ENCODE measurements around the gene DLX3.

The DLX3 gene

GRCh38 chr17:49964769-49965523, 30.1 kb downstream of the DLX3 start:
- Mint-ChIP-seq H3K9me3 (no peaks in the 10 kb centered on the region), H3K4me1 (peaks cover 44% of the 10 kb centered on the region), H3K36me3 (ENCODE audit: low read depth) (no peaks in the 10 kb centered on the region), H3K4me3 (peak overlapping the region; percentile 73), H3K27me3 (ENCODE audit: low read depth, poor library complexity) (peaks cover 97% of the 10 kb centered on the region), H3K27ac (no peak overlapping the region)
- no peak for DNase-seq
- TF ChIP-seq CTCF (IDR thresholded peaks at IDR 0.05) = no peak

DNA sequence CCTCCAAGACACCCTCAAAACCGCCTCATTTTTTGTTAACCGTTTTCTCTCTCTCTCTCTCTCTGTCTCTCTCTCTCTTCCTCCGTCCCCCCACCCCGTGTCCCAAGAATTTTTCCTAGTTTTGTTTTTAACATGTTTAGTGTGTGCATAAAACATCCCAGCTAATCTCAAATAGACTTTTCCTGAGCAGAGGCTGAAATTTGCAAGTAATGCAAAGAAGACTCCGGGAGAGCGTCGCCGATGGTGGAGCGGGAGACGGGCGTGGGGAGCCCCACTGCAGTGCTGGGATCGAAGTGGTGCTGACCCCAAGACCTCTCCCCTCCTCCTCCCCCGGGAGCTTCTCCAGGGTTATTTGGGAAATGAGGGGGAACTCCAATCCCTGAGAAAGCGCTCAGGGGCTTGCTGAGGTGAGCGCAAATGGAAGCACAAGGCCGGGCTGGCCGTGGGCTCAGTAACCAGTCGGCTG, 30.7 kb downstream of the DLX3 start:
- DNase-seq = no peak
- no peak overlapping the region for H3K27ac Mint-ChIP-seq
- H3K9me3 Mint-ChIP-seq = no peaks in the 10 kb centered on the region
- H3K27me3 Mint-ChIP-seq (ENCODE audit: low read depth, poor library complexity) = peaks cover 96% of the 10 kb centered on the region
- TF ChIP-seq CTCF (IDR thresholded peaks at IDR 0.05) = no peak
- no peaks in the 10 kb centered on the region for H3K36me3 Mint-ChIP-seq (ENCODE audit: low read depth)
- H3K4me1 Mint-ChIP-seq = peaks cover 44% of the 10 kb centered on the region
- H3K4me3 Mint-ChIP-seq = peak overlapping the region; percentile 73

- Mint-ChIP-seq H3K9me3 (no peaks in the 10 kb centered on the region), H3K27ac (no peak overlapping the region), H3K4me3 (peak overlapping the region; percentile 73), H3K27me3 (ENCODE audit: low read depth, poor library complexity) (peaks cover 94% of the 10 kb centered on the region), H3K4me1 (peaks cover 41% of the 10 kb centered on the region), H3K36me3 (ENCODE audit: low read depth) (no peaks in the 10 kb centered on the region)
- no peak for TF ChIP-seq CTCF (IDR thresholded peaks at IDR 0.05)
- DNase-seq = peak; percentile 65
Observed at GRCh38 chr17:49963626-49964302, 31.3 kb downstream of the DLX3 start.

GRCh38 chr17:49963309-49963625, 31.8 kb downstream of the DLX3 start:
- TF ChIP-seq CTCF (IDR thresholded peaks at IDR 0.05) = no peak
- Mint-ChIP-seq H3K4me1 (peaks cover 40% of the 10 kb centered on the region), H3K36me3 (ENCODE audit: low read depth) (no peaks in the 10 kb centered on the region), H3K9me3 (no peaks in the 10 kb centered on the region), H3K27ac (no peak overlapping the region), H3K27me3 (ENCODE audit: low read depth, poor library complexity) (peaks cover 92% of the 10 kb centered on the region), H3K4me3 (peak overlapping the region; percentile 73)
- DNase-seq = no peak

GRCh38 chr17:49962599-49963308, 32.3 kb downstream of the DLX3 start:
- H3K36me3 Mint-ChIP-seq (ENCODE audit: low read depth) = no peaks in the 10 kb centered on the region
- DNase-seq = peak; percentile 39
- no peak overlapping the region for H3K27ac Mint-ChIP-seq

More at GRCh38 chr17:49962599-49963308, 32.3 kb downstream of the DLX3 start:
- Mint-ChIP-seq H3K4me1 (peaks cover 40% of the 10 kb centered on the region), H3K9me3 (no peaks in the 10 kb centered on the region), H3K27me3 (ENCODE audit: low read depth, poor library complexity) (peaks cover 88% of the 10 kb centered on the region), H3K4me3 (peak overlapping the region; percentile 73)
- TF ChIP-seq CTCF (IDR thresholded peaks at IDR 0.05) = no peak
